NCI-H345 (cell line): ENCODE results near the gene OR10A7.
"Not testable (repeated sequence)": the region's sequence is repeated elsewhere in the genome, so short reads cannot be mapped to it uniquely, and the experiment has no call there.

Source experiments
- DNase-seq: peaks from one replicate; lab custom pipeline; 2025; lab: John Stamatoyannopoulos, UW

The OR10A7 gene

GRCh38 chr12:55220725-55221124 lies at the start of gene OR10A7:
TSS of gene OR10A7 (plus strand) at chr12:55221025. CDS start at chr12:55221025, 0 bp downstream.
- no peak for DNase-seq

GRCh38 chr12:55171445-55171844 lies 49.4 kb upstream of the OR10A7 start:
- no peak for DNase-seq

- DNase-seq = not testable (repeated sequence)
Measured at GRCh38 chr12:55171846-55172245, 49.0 kb upstream of the OR10A7 start.

- no peak for DNase-seq
Measured at GRCh38 chr12:55172686-55173085, 48.1 kb upstream of the OR10A7 start.

- DNase-seq = no peak
Measured at GRCh38 chr12:55173456-55173855, 47.4 kb upstream of the OR10A7 start.

GRCh38 chr12:55188573-55188972 lies 32.3 kb upstream of the OR10A7 start:
- DNase-seq = no peak

- peak; percentile 71 for DNase-seq
Measured at GRCh38 chr12:55188974-55189556, 31.8 kb upstream of the OR10A7 start.

GRCh38 chr12:55194382-55194781 lies 26.4 kb upstream of the OR10A7 start:
- no peak for DNase-seq

GRCh38 chr12:55226523-55226922 lies 5.7 kb downstream of the OR10A7 start:
- DNase-seq = no peak

- no peak for DNase-seq
Measured at GRCh38 chr12:55227643-55228042, 6.8 kb downstream of the OR10A7 start.

GRCh38 chr12:55244309-55244708 lies 23.5 kb downstream of the OR10A7 start, which contains the start of gene OR6C74:
TSS of gene OR6C74 (plus strand) at chr12:55244609. CDS start at chr12:55247288, 2,679 bp downstream.
- DNase-seq = no peak

- DNase-seq = no peak
Measured at GRCh38 chr12:55246159-55246558, 25.3 kb downstream of the OR10A7 start.

- DNase-seq = no peak
Measured at GRCh38 chr12:55250944-55251343, 30.1 kb downstream of the OR10A7 start.

GRCh38 chr12:55253281-55253680 lies 32.5 kb downstream of the OR10A7 start:
- DNase-seq = no peak

GRCh38 chr12:55256831-55257230 lies 36.0 kb downstream of the OR10A7 start:
- DNase-seq = no peak

- no peak for DNase-seq
Measured at GRCh38 chr12:55258303-55258702, 37.5 kb downstream of the OR10A7 start.
